GM12878 (cell line): Measurements from ENCODE around the gene BPTF.

Source experiments
- BMI1 ChIP-seq: fragments of 450-650 bp; IDR thresholded peaks from 2 replicates; pipeline ENCODE4 v1.6.1; 2016; ENCODE audit warnings: mild to moderate bottlenecking, moderate library complexity, borderline replicate concordance
- BRCA1 ChIP-seq: IDR thresholded peaks from 2 replicates; pipeline ENCODE4 v1.6.1; 2011; ENCODE audit warnings: low read depth, low read length, improper control_type of control experiment
- CTCF ChIP-seq, 3 experiments: IDR thresholded peaks in 2 of 3; conservative IDR thresholded peaks in 1 of 3; 2 replicates each; pipeline ENCODE4 v1.5.1; 2011; ENCODE audit warnings: low read depth in 3 of 3, low read length in 3 of 3, mild to moderate bottlenecking in 3 of 3, control low read depth in 2 of 3, moderate library complexity in 2 of 3, inconsistent platforms in 1 of 3, mixed read lengths in 1 of 3; ENCODE audit not compliant: control insufficient read depth in 2 of 3, insufficient read depth in 1 of 3; ENCODE audit errors: extremely low read depth in 1 of 3
- EP300 ChIP-seq, 2 experiments: fragments of 150-350 bp in 1 of 2; IDR thresholded peaks; 2 replicates each; pipeline ENCODE4 v1.6.1; 2011 to 2012; ENCODE audit warnings: low read depth in 2 of 2, low read length in 2 of 2, borderline replicate concordance in 1 of 2, improper control_type of control experiment in 1 of 2, inconsistent platforms in 1 of 2; ENCODE audit not compliant: control insufficient read depth in 1 of 2
- HDGF ChIP-seq: fragments of 450-650 bp; IDR thresholded peaks from 2 replicates; pipeline ENCODE4 v1.6.1; 2016; ENCODE audit warnings: antibody characterized with exemption
- KAT2A ChIP-seq: conservative IDR thresholded peaks from 2 replicates; pipeline ENCODE4 v1.6.1; 2011; ENCODE audit warnings: low read depth, low read length; ENCODE audit not compliant: control insufficient read depth
- KDM1A ChIP-seq: fragments of 200-600 bp; sonication (generic); IDR thresholded peaks from 2 replicates; pipeline ENCODE4 v1.6.1; 2016; ENCODE audit warnings: borderline replicate concordance
- POLR2A ChIP-seq: IDR thresholded peaks from 2 replicates; pipeline ENCODE4 v1.6.1; 2011; ENCODE audit warnings: low read depth, mild to moderate bottlenecking, low read length
- POLR2AphosphoS5 ChIP-seq: IDR thresholded peaks from 2 replicates; pipeline ENCODE4 v1.6.1; 2011; ENCODE audit warnings: mild to moderate bottlenecking, low read length, inconsistent platforms
- RAD21 ChIP-seq: IDR thresholded peaks from 2 replicates; pipeline ENCODE4 v1.6.1; 2011; ENCODE audit warnings: mild to moderate bottlenecking, low read depth, low read length, moderate library complexity; ENCODE audit not compliant: insufficient read depth
- RCOR1 ChIP-seq: conservative IDR thresholded peaks from 2 replicates; pipeline ENCODE4 v1.6.1; 2012; ENCODE audit warnings: low read depth, low read length, improper control_type of control experiment
- ZNF274 ChIP-seq: IDR thresholded peaks from one replicate; pipeline ENCODE4 v1.8.0; 2011; ENCODE audit not compliant: insufficient read length, insufficient read depth
- TF ChIP-seq, protein P1 (sequence below): IDR thresholded peaks from 2 replicates; pipeline ENCODE4 v1.6.1; 2012; ENCODE audit warnings: mild to moderate bottlenecking, low read depth, low read length

- TF ChIP-seq POLR2AphosphoS5 (peak; percentile 75; the same call in 1 of the 2 replicates), KDM1A (no peak), CTCF (IDR thresholded peaks at IDR 0.05 in 2 of 3, conservative IDR thresholded peaks at IDR 0.05 in 1 of 3; ENCODE audit: control insufficient read depth in 2 of 3, extremely low read depth in 1 of 3, insufficient read depth in 1 of 3, low read depth in 3 of 3, low read length in 3 of 3) (peak; percentile 19 to 53 (median 41); a peak in 5 of 6 replicates), POLR2A (peak; percentile 87), RCOR1 (no peak; the same call in 1 of the 2 replicates), EP300 (IDR thresholded peaks at IDR 0.05; ENCODE audit: borderline replicate concordance in 1 of 2, control insufficient read depth in 1 of 2, low read depth in 2 of 2, low read length in 2 of 2) (no peak; a peak in 1 of 4 replicates), BMI1 (no peak), ZNF274 (no peak), RAD21 (no peak), BRCA1 (no peak), HDGF (no peak), KAT2A (no peak)
- TF ChIP-seq, protein P1, sequence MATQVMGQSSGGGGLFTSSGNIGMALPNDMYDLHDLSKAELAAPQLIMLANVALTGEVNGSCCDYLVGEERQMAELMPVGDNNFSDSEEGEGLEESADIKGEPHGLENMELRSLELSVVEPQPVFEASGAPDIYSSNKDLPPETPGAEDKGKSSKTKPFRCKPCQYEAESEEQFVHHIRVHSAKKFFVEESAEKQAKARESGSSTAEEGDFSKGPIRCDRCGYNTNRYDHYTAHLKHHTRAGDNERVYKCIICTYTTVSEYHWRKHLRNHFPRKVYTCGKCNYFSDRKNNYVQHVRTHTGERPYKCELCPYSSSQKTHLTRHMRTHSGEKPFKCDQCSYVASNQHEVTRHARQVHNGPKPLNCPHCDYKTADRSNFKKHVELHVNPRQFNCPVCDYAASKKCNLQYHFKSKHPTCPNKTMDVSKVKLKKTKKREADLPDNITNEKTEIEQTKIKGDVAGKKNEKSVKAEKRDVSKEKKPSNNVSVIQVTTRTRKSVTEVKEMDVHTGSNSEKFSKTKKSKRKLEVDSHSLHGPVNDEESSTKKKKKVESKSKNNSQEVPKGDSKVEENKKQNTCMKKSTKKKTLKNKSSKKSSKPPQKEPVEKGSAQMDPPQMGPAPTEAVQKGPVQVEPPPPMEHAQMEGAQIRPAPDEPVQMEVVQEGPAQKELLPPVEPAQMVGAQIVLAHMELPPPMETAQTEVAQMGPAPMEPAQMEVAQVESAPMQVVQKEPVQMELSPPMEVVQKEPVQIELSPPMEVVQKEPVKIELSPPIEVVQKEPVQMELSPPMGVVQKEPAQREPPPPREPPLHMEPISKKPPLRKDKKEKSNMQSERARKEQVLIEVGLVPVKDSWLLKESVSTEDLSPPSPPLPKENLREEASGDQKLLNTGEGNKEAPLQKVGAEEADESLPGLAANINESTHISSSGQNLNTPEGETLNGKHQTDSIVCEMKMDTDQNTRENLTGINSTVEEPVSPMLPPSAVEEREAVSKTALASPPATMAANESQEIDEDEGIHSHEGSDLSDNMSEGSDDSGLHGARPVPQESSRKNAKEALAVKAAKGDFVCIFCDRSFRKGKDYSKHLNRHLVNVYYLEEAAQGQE: no peak
Observed at GRCh38 chr17:68019675-68020408, 194.5 kb downstream of the BPTF start.
